GM12878 (cell line): Measurements from ENCODE around the gene PLXNA2. TPM values are rescaled to one million over a fixed set of nuclear protein-coding genes. Genes with fewer than 3 reads are reported as not detected.

Source experiments
- ATAC-seq: fragments of 200-7000 bp; cut with Tn5 transposase; 3 replicates; pipeline ENCODE4 v1.9.1; 2020; ENCODE audit warnings: mild to moderate bottlenecking, moderate library complexity
- BruUV-seq: library from RNA; stranded (reverse); fragments of 400-500 nt; replicated peaks from 2 replicates; lab custom pipeline; 2021; lab: Mats Ljungman, UMichigan
- CTCF ChIA-PET: fragments of 300-600 bp; sonication (Branson Sonifier 250); formaldehyde crosslinking; extraction: SDS; loops from one replicate; lab custom pipeline; 2021; ENCODE audit warnings: inconsistent platforms; lab: Yijun Ruan, JAX
- POLR2A ChIA-PET: fragments of 350-600 bp; formaldehyde crosslinking; extraction: SDS; loops from one replicate; lab custom pipeline; 2021; ENCODE audit warnings: inconsistent platforms; lab: Charles Lee
- RAD21 ChIA-PET: fragments of 300-600 bp; sonication (Branson Sonifier 250); formaldehyde crosslinking; loops from one replicate; lab custom pipeline; 2023; ENCODE audit warnings: antibody characterized with exemption; ENCODE audit not compliant: unreplicated experiment; lab: Charles Lee
- SMC1A ChIA-PET: fragments of 300-600 bp; sonication (Branson Sonifier 250); formaldehyde crosslinking; loops from one replicate; lab custom pipeline; 2023; ENCODE audit not compliant: unreplicated experiment, uncharacterized antibody; lab: Charles Lee
- DNase-seq: peaks from one replicate; pipeline ENCODE4 v3.0.0-alpha.2; 2011; ENCODE audit warnings: low read depth, low spot score
- FAIRE-seq: peaks from 3 replicates; lab custom pipeline; 2011; peaks lifted over from hg19 to GRCh38; lab: Jason Lieb, UNC
- H2AFZ ChIP-seq: 2 replicates; pipeline ENCODE4 v1.6.0; 2011; ENCODE audit warnings: low read depth, low read length, control low read depth; ENCODE audit not compliant: control insufficient read depth
- H3K27ac ChIP-seq: 2 replicates; pipeline ENCODE4 v1.5.1; 2011; ENCODE audit warnings: control low read depth; ENCODE audit not compliant: control insufficient read depth, insufficient read depth
- H3K27me3 ChIP-seq, 2 experiments: replicated peaks in 1 of 2; 2 replicates each; pipeline versions ENCODE4 v1.6.0 to v1.6.1; 2011; ENCODE audit warnings: low read length in 1 of 2; ENCODE audit not compliant: control insufficient read depth in 2 of 2, insufficient read depth in 2 of 2
- H3K36me3 ChIP-seq, 2 experiments: 2 replicates each; pipeline ENCODE4 v1.5.1; 2011; ENCODE audit warnings: low read length in 1 of 2; ENCODE audit not compliant: control insufficient read depth in 2 of 2, insufficient read depth in 2 of 2
- H3K4me1 ChIP-seq: 2 replicates; pipeline ENCODE4 v1.6.1; 2011; ENCODE audit warnings: mild to moderate bottlenecking, low read length, moderate library complexity, mixed read lengths; ENCODE audit not compliant: control insufficient read depth, insufficient read depth
- H3K4me2 ChIP-seq: 2 replicates; pipeline ENCODE4 v1.6.0; 2011; ENCODE audit warnings: control low read depth; ENCODE audit not compliant: control insufficient read depth, insufficient read depth
- H3K4me3 ChIP-seq: fragments of 200-600 bp; sonication (generic); 2 replicates; pipeline ENCODE4 v1.5.1; 2016
- H3K79me2 ChIP-seq: 2 replicates; pipeline ENCODE4 v1.6.0; 2011; ENCODE audit warnings: low read length; ENCODE audit not compliant: control insufficient read depth, insufficient read depth
- H3K9ac ChIP-seq: 2 replicates; pipeline ENCODE4 v1.8.0; 2011; ENCODE audit warnings: low read length, control low read depth, mixed read lengths; ENCODE audit not compliant: control insufficient read depth, insufficient read depth
- H3K9me3 ChIP-seq: replicated peaks from 3 replicates; pipeline ENCODE4 v1.5.1; 2011; ENCODE audit warnings: mild to moderate bottlenecking, low read length; ENCODE audit not compliant: control insufficient read depth, insufficient read depth
- H4K20me1 ChIP-seq: 2 replicates; pipeline ENCODE4 v1.6.0; 2011; ENCODE audit not compliant: control insufficient read depth, insufficient read depth
- ATF7 ChIP-seq: fragments of 450-650 bp; IDR thresholded peaks from 2 replicates; pipeline ENCODE4 v1.6.1; 2016; ENCODE audit warnings: low read depth, mild to moderate bottlenecking
- EZH2 ChIP-seq: IDR thresholded peaks from 2 replicates; pipeline ENCODE4 v1.6.1; 2012; ENCODE audit warnings: low read depth, mild to moderate bottlenecking, control low read depth, inconsistent platforms, low read length, borderline replicate concordance; ENCODE audit not compliant: control insufficient read depth
- FOXK2 ChIP-seq: fragments of 450-650 bp; IDR thresholded peaks from 2 replicates; pipeline ENCODE4 v1.6.1; 2017; ENCODE audit warnings: mild to moderate bottlenecking, moderate library complexity
- GABPA ChIP-seq: IDR thresholded peaks from 2 replicates; pipeline ENCODE4 v1.6.1; 2014; ENCODE audit warnings: antibody characterized with exemption, low read depth, mild to moderate bottlenecking, inconsistent platforms
- HDGF ChIP-seq: fragments of 450-650 bp; IDR thresholded peaks from 2 replicates; pipeline ENCODE4 v1.6.1; 2016; ENCODE audit warnings: antibody characterized with exemption
- PAX8 ChIP-seq: fragments of 450-650 bp; IDR thresholded peaks from 2 replicates; pipeline ENCODE4 v1.6.1; 2017; ENCODE audit warnings: mild to moderate bottlenecking, moderate library complexity
- POLR2A ChIP-seq: IDR thresholded peaks from 2 replicates; pipeline ENCODE4 v1.6.1; 2011; ENCODE audit warnings: low read depth, mild to moderate bottlenecking, low read length
- RBBP5 ChIP-seq: fragments of 200-600 bp; sonication (generic); conservative IDR thresholded peaks from 2 replicates; pipeline ENCODE4 v1.6.1; 2016
- RCOR1 ChIP-seq: conservative IDR thresholded peaks from 2 replicates; pipeline ENCODE4 v1.6.1; 2012; ENCODE audit warnings: low read depth, low read length, improper control_type of control experiment
- RELA ChIP-seq: fragments of 450-650 bp; IDR thresholded peaks from 2 replicates; pipeline ENCODE4 v1.8.0; 2014; ENCODE audit warnings: borderline replicate concordance; ENCODE audit not compliant: partially characterized antibody
- SMC3 ChIP-seq: IDR thresholded peaks from 2 replicates; pipeline ENCODE4 v1.6.1; 2011; ENCODE audit warnings: low read length, improper control_type of control experiment, borderline replicate concordance
- TCF12 ChIP-seq: IDR thresholded peaks from 2 replicates; pipeline ENCODE4 v1.6.1; 2011; ENCODE audit warnings: low read depth, mild to moderate bottlenecking, low read length
- ZBED1 ChIP-seq: IDR thresholded peaks from 2 replicates; pipeline ENCODE4 v1.6.1; 2016; ENCODE audit warnings: borderline replicate concordance
- WGBS: methylation state at CpG from one replicate; pipeline ENCODE4 v1.1.6; 2016; ENCODE audit warnings: low lambda C conversion rate; ENCODE audit not compliant: insufficient replicate concordance, insufficient coverage; ENCODE audit errors: missing lambda C conversion rate; 5-methylcytosine and 5-hydroxymethylcytosine counted together
- in situ Hi-C: fragments of 300-500 bp; cut with MboI; formaldehyde crosslinking; loops from 9 replicates; pipeline ENCODE4 v1.14.3; 2018; ENCODE audit warnings: mixed read lengths
- intact Hi-C: fragments of 100-400 bp; cut with micrococcal nuclease; formaldehyde crosslinking; loops from one replicate; pipeline ENCODE4 v1.14.2; 2022; ENCODE audit not compliant: unreplicated experiment
- polyA plus RNA-seq, 11 experiments: library from polyadenylated mRNA; depleted of rRNA in 4 of 11; unstranded in 6 of 11; stranded (reverse) in 5 of 11; fragments of >200 nt; fragmentation: Nextera tagmentation in 4 of 11; fragmentation: Illumina TruSeq in 1 of 11; extraction: Ambion mirVana in 4 of 11; extraction: Trizol in 1 of 11; gene quantifications; 1 replicate in 1 of 11; 2 replicates in 10 of 11; pipeline versions ENCODE4 v1.2.1 to v1.2.3, GENCODE V29; 2011 to 2016; ENCODE audit warnings: inconsistent platforms in 2 of 11, missing spikeins in 2 of 11, low read depth in 1 of 11
- total RNA-seq, 4 experiments: library from RNA; depleted of rRNA in 3 of 4; stranded (reverse); fragments of >200 nt in 3 of 4; fragmentation: Illumina TruSeq in 1 of 4; extraction: Trizol in 1 of 4; gene quantifications; 2 replicates each; pipeline versions ENCODE4 v1.2.1 to v1.2.3, GENCODE V29; 2013 to 2021
- TF ChIP-seq, protein P1 (sequence below): IDR thresholded peaks from 2 replicates; pipeline ENCODE4 v1.6.1; 2011; ENCODE audit warnings: low read depth, mild to moderate bottlenecking, low read length, moderate library complexity, borderline replicate concordance; ENCODE audit errors: extremely low read depth
- TF ChIP-seq, protein P2 (sequence below): fragments of 450-650 bp; IDR thresholded peaks from 2 replicates; pipeline ENCODE4 v1.6.1; 2017; ENCODE audit warnings: borderline replicate concordance

Gene PLXNA2
- total and polyA plus RNA-seq, 10 of the 15 experiments (the other 5 are each of a cell fraction or from before 2014, with no cell fraction given) = under 0.01 to 0.08 (median 0.07) TPM; not detected in 4

DNA sequence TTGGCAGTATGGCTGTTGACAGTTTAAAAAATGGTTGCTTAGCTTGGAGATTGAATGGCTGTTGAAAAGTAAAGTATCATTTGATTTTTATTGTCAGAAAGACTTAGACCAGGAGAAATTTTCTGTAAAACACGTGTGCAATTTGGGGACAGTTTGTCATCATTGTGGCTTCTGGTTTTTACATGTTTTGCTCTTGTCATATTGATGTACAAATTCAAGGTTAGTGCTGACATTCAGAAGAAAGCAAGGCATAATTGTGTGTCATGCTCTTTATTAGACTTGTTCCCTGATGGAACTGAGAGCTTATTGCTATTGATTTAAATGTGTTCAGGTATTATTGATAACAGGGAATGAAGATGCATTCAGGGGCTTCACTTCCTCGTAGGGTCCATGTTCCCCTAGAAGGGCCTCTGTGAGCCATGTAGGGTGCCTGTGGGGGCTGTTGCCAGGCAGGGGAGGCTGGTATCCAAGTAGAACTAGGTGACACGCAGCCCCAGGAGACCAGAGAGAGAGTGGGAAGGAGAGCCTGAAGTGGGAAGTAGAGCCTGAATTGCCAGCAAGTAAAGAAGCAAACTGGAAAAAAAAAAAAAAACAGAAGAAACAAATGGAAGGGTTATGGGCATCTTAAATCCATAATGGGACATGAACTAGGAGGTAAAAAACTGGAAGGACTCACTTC lies 32.7 kb upstream of the PLXNA2 start:
- Histone ChIP-seq H3K9me3 (no peaks in the 10 kb centered on the region), H4K20me1 (no peaks in the 10 kb centered on the region), H3K27me3 (peaks cover 0 to 8% of the 10 kb centered on the region in 2 experiments; a peak in 1 of 4 replicates), H3K27ac (no peak overlapping the region), H2AFZ (no peak overlapping the region), H3K79me2 (no peaks in the 10 kb centered on the region), H3K4me1 (no peaks in the 10 kb centered on the region), H3K4me3 (no peak overlapping the region), H3K4me2 (no peak overlapping the region), H3K36me3 (no peaks in the 10 kb centered on the region), H3K9ac (no peak overlapping the region)
- in situ Hi-C loops (no loop called here), intact Hi-C loops (no loop called here)
- FAIRE-seq = no peak
- no peak for DNase-seq
- SMC1A ChIA-PET = no interaction called here
- 0% methylated on average over 3 of the region's 3 CpGs for WGBS
- CTCF ChIA-PET = interaction anchor here (0.6 kb wide), 1 partner anchor 63 kb away, joined by 4 read pairs; no protein-coding TSS in a partner anchor
- TF ChIP-seq ATF7 (no peak), HDGF (no peak), ZBED1 (no peak), RELA (no peak), FOXK2 (no peak), RCOR1 (no peak), SMC3 (no peak), EZH2 (no peak), PAX8 (no peak), TCF12 (no peak), RBBP5 (no peak), GABPA (no peak), POLR2A (no peak)
- TF ChIP-seq, protein P1, sequence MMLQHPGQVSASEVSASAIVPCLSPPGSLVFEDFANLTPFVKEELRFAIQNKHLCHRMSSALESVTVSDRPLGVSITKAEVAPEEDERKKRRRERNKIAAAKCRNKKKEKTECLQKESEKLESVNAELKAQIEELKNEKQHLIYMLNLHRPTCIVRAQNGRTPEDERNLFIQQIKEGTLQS = no peak
- TF ChIP-seq, protein P2, sequence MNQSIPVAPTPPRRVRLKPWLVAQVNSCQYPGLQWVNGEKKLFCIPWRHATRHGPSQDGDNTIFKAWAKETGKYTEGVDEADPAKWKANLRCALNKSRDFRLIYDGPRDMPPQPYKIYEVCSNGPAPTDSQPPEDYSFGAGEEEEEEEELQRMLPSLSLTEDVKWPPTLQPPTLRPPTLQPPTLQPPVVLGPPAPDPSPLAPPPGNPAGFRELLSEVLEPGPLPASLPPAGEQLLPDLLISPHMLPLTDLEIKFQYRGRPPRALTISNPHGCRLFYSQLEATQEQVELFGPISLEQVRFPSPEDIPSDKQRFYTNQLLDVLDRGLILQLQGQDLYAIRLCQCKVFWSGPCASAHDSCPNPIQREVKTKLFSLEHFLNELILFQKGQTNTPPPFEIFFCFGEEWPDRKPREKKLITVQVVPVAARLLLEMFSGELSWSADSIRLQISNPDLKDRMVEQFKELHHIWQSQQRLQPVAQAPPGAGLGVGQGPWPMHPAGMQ = no peak
- ATAC-seq = no peak
- POLR2A ChIA-PET = no interaction called here
- no TSS peak for BruUV-seq
- RAD21 ChIA-PET = no interaction called here
